Panc1 (cell line): ENCODE data around the gene TPSG1. TPM values are rescaled to one million over a fixed set of nuclear protein-coding genes. Genes with fewer than 3 reads are reported as not detected.
"Not testable (repeated sequence)": the region's sequence is repeated elsewhere in the genome, so short reads cannot be mapped to it uniquely, and the experiment has no call there.

Source experiments
- ATAC-seq: fragments of 200-7000 bp; cut with Tn5 transposase; 2 replicates; pipeline ENCODE4 v1.9.1; 2020; ENCODE audit warnings: mild to moderate bottlenecking, moderate library complexity
- BruUV-seq: library from RNA; stranded (reverse); fragments of 400-500 nt; replicated peaks from 2 replicates; lab custom pipeline; 2021; lab: Mats Ljungman, UMichigan
- CTCF ChIA-PET: fragments of 300-600 bp; sonication (Branson Sonifier 250); formaldehyde crosslinking; loops from one replicate; lab custom pipeline; 2022; ENCODE audit warnings: antibody characterized with exemption; lab: Charles Lee
- POLR2A ChIA-PET: fragments of 300-600 bp; sonication (Branson Sonifier 250); formaldehyde crosslinking; loops from one replicate; lab custom pipeline; 2022; ENCODE audit warnings: antibody characterized with exemption; lab: Charles Lee
- DNase-seq: peaks from one replicate; pipeline ENCODE4 v3.0.0-alpha.2; 2010; ENCODE audit warnings: low read depth, low spot score
- H3K27ac ChIP-seq: 2 replicates; pipeline ENCODE4 v1.5.1; 2011; ENCODE audit warnings: mild to moderate bottlenecking, low read length, inconsistent platforms
- H3K27me3 ChIP-seq: fragments of 200-500 bp; sonication (Bioruptor generic); 2 replicates; pipeline ENCODE4 v1.6.0; 2014; ENCODE audit warnings: low read length, inconsistent platforms; ENCODE audit not compliant: control insufficient read depth, insufficient read depth
- H3K36me3 ChIP-seq: fragments of 200-500 bp; sonication (Bioruptor generic); 2 replicates; pipeline ENCODE4 v1.5.1; 2014; ENCODE audit warnings: inconsistent platforms, mild to moderate bottlenecking, low read length, moderate library complexity; ENCODE audit not compliant: control insufficient read depth, insufficient read depth
- H3K4me1 ChIP-seq: 2 replicates; pipeline ENCODE4 v1.5.1; 2011; ENCODE audit warnings: inconsistent platforms, mild to moderate bottlenecking, low read length, moderate library complexity; ENCODE audit not compliant: control insufficient read depth, insufficient read depth
- H3K4me3 ChIP-seq, 2 experiments: 2 replicates each; pipeline ENCODE4 v1.5.1; 2011 to 2012; ENCODE audit warnings: low read depth in 2 of 2, low read length in 2 of 2, mild to moderate bottlenecking in 2 of 2, inconsistent platforms in 1 of 2, moderate library complexity in 1 of 2
- H3K9me3 ChIP-seq: fragments of 200-500 bp; sonication (Bioruptor generic); 2 replicates; pipeline ENCODE4 v1.5.1; 2014; ENCODE audit warnings: low read depth, mild to moderate bottlenecking, inconsistent platforms, low read length, moderate library complexity; ENCODE audit not compliant: control insufficient read depth, insufficient read depth
- POLR2AphosphoS5 ChIP-seq: IDR thresholded peaks from 2 replicates; pipeline ENCODE4 v1.6.1; 2012; ENCODE audit warnings: mild to moderate bottlenecking, low read depth, low read length, moderate library complexity
- TCF7L2 ChIP-seq: IDR thresholded peaks from 2 replicates; pipeline ENCODE4 v1.6.1; 2011; ENCODE audit warnings: mild to moderate bottlenecking, low read depth, low read length, inconsistent platforms
- in situ Hi-C: cut with HindIII; loops from 2 replicates; pipeline ENCODE4 v1.10.0; 2016; ENCODE audit warnings: low sequenced_read_pairs, low pct_unique_long_range_greater_than_20kb
- intact Hi-C: fragments of 100-400 bp; cut with micrococcal nuclease; formaldehyde crosslinking; loops from one replicate; pipeline ENCODE4 v1.10.0; 2022; ENCODE audit not compliant: unreplicated experiment
- total RNA-seq: library from RNA; stranded (reverse); gene quantifications from one replicate; pipeline ENCODE4 v1.2.1, GENCODE V29; 2021; ENCODE audit not compliant: unreplicated experiment
- TF ChIP-seq, protein P1 (sequence below), 2 experiments: IDR thresholded peaks; 2 replicates each; pipeline ENCODE4 v1.6.1; 2011 to 2012; ENCODE audit warnings: low read depth in 2 of 2, control low read depth in 1 of 2, low read length in 1 of 2, mild to moderate bottlenecking in 1 of 2, moderate library complexity in 1 of 2; ENCODE audit not compliant: insufficient read depth in 1 of 2
- TF ChIP-seq, protein P2 (sequence below): fragments of 450-650 bp; IDR thresholded peaks from 2 replicates; pipeline ENCODE4 v1.5.1; 2017; ENCODE audit warnings: mild to moderate bottlenecking

Gene TPSG1
- total RNA-seq, 1 experiment from 2014 or later, result 4.6 TPM

DNA sequence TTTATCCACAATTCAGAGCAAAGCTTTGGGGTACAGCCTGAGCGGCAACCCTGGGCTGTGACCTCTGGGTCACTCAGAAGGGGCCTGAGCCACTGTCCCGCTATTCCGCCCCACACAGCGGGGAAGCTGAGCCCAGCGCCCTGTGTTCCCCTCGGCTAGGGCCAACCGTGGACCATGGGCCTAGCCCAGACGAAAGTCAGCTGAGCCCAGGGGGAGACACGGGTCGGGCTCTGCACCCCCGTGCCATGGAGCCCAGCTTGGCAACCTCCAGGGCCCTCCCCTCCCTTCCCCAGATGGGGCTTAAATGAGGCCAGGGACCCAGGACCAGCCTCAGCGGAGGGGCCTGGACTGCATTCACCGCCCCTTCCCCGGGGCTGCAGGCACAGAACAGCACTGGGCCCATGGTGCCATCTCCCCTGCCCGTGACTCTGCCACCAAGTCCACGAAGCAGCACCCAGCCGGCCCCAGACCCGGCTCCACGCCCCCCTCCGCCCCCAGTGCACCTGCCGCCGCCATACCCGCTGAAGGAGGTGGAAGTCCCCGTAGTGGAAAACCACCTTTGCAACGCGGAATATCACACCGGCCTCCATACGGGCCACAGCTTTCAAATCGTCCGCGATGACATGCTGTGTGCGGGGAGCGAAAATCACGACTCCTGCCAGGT is 32.6 kb upstream of the TPSG1 start:
- intact Hi-C loops, result no loop called here
- DNase-seq, result no peak
- Histone ChIP-seq H3K27ac (no peak overlapping the region), H3K9me3 (no peaks in the 10 kb centered on the region), H3K4me1 (no peaks in the 10 kb centered on the region; the same call in 1 of the 2 replicates), H3K36me3 (no peaks in the 10 kb centered on the region), H3K27me3 (no peaks in the 10 kb centered on the region), H3K4me3 (no peak overlapping the region)
- POLR2A ChIA-PET, result no interaction called here
- no TSS peak for BruUV-seq
- ATAC-seq, result 0 out of 2 replicates have a peak, but pooled peaks have one; percentile 2
- CTCF ChIA-PET, result no interaction called here
- TF ChIP-seq, protein P1, sequence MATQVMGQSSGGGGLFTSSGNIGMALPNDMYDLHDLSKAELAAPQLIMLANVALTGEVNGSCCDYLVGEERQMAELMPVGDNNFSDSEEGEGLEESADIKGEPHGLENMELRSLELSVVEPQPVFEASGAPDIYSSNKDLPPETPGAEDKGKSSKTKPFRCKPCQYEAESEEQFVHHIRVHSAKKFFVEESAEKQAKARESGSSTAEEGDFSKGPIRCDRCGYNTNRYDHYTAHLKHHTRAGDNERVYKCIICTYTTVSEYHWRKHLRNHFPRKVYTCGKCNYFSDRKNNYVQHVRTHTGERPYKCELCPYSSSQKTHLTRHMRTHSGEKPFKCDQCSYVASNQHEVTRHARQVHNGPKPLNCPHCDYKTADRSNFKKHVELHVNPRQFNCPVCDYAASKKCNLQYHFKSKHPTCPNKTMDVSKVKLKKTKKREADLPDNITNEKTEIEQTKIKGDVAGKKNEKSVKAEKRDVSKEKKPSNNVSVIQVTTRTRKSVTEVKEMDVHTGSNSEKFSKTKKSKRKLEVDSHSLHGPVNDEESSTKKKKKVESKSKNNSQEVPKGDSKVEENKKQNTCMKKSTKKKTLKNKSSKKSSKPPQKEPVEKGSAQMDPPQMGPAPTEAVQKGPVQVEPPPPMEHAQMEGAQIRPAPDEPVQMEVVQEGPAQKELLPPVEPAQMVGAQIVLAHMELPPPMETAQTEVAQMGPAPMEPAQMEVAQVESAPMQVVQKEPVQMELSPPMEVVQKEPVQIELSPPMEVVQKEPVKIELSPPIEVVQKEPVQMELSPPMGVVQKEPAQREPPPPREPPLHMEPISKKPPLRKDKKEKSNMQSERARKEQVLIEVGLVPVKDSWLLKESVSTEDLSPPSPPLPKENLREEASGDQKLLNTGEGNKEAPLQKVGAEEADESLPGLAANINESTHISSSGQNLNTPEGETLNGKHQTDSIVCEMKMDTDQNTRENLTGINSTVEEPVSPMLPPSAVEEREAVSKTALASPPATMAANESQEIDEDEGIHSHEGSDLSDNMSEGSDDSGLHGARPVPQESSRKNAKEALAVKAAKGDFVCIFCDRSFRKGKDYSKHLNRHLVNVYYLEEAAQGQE (IDR thresholded peaks at IDR 0.05; ENCODE audit: insufficient read depth in 1 of 2, low read depth in 2 of 2, low read length in 1 of 2), result no peak
- in situ Hi-C loops, result no loop called here

DNA sequence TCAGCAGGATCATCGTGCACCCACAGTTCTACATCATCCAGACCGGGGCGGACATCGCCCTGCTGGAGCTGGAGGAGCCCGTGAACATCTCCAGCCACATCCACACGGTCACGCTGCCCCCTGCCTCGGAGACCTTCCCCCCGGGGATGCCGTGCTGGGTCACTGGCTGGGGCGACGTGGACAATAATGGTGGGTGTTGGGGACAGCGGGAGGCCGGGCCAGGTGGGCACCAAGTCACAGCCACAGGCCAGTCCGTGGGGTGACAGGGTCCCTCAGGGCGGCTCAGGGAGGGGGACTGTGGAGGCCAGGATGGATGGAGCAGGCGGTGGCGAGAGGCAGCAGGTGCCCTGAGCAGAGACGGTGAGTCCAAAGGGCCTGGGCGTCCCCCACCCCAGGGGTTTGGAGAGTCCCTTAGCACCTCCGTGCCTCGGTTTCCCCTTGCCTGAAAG is 31.8 kb upstream of the TPSG1 start:
- H3K4me3 ChIP-seq, result no peak overlapping the region
- TF ChIP-seq, protein P2, sequence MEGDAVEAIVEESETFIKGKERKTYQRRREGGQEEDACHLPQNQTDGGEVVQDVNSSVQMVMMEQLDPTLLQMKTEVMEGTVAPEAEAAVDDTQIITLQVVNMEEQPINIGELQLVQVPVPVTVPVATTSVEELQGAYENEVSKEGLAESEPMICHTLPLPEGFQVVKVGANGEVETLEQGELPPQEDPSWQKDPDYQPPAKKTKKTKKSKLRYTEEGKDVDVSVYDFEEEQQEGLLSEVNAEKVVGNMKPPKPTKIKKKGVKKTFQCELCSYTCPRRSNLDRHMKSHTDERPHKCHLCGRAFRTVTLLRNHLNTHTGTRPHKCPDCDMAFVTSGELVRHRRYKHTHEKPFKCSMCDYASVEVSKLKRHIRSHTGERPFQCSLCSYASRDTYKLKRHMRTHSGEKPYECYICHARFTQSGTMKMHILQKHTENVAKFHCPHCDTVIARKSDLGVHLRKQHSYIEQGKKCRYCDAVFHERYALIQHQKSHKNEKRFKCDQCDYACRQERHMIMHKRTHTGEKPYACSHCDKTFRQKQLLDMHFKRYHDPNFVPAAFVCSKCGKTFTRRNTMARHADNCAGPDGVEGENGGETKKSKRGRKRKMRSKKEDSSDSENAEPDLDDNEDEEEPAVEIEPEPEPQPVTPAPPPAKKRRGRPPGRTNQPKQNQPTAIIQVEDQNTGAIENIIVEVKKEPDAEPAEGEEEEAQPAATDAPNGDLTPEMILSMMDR, result no peak
- TF ChIP-seq TCF7L2, result no peak
- TF ChIP-seq, protein P1 (IDR thresholded peaks at IDR 0.05; ENCODE audit: insufficient read depth in 1 of 2, low read depth in 2 of 2, low read length in 1 of 2), result no peak
- TF ChIP-seq POLR2AphosphoS5, result no peak
- intact Hi-C loops (no loop called here), in situ Hi-C loops (no loop called here)
- no peak for DNase-seq
- H3K9me3 ChIP-seq, result no peaks in the 10 kb centered on the region
- CTCF ChIA-PET, result no interaction called here
- no TSS peak for BruUV-seq
- H3K4me1 ChIP-seq, result no peaks in the 10 kb centered on the region; the same call in 1 of the 2 replicates
- H3K27me3 ChIP-seq, result no peaks in the 10 kb centered on the region
- no peaks in the 10 kb centered on the region for H3K36me3 ChIP-seq
- ATAC-seq, result no peak
- no peak overlapping the region for H3K27ac ChIP-seq
- POLR2A ChIA-PET, result no interaction called here

DNA sequence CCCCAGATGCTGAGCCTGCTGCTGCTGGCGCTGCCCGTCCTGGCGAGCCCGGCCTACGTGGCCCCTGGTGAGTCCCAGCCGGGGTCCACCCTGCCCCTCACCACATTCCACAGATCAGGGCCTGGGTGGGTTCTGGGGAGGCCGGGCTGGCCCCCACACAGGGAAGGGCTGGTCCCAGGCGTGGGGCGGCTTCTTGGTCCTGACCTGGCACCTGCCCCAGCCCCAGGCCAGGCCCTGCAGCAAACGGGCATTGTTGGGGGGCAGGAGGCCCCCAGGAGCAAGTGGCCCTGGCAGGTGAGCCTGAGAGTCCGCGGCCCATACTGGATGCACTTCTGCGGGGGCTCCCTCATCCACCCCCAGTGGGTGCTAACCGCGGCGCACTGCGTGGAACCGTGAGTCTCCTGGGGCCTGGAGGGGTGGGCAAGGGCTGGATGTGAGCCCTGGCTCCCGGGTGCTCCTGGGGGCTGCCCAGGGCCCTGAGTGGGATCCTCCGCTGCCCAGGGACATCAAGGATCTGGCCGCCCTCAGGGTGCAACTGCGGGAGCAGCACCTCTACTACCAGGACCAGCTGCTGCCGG is 31.3 kb upstream of the TPSG1 start:
- CTCF ChIA-PET, H3K4me3 ChIP-seq, POLR2A ChIA-PET, H3K9me3 ChIP-seq, H3K27me3 ChIP-seq, ATAC-seq, H3K4me1 ChIP-seq, H3K36me3 ChIP-seq, DNase-seq, intact Hi-C loops, H3K27ac ChIP-seq, BruUV-seq, in situ Hi-C loops: not testable (repeated sequence)

DNA sequence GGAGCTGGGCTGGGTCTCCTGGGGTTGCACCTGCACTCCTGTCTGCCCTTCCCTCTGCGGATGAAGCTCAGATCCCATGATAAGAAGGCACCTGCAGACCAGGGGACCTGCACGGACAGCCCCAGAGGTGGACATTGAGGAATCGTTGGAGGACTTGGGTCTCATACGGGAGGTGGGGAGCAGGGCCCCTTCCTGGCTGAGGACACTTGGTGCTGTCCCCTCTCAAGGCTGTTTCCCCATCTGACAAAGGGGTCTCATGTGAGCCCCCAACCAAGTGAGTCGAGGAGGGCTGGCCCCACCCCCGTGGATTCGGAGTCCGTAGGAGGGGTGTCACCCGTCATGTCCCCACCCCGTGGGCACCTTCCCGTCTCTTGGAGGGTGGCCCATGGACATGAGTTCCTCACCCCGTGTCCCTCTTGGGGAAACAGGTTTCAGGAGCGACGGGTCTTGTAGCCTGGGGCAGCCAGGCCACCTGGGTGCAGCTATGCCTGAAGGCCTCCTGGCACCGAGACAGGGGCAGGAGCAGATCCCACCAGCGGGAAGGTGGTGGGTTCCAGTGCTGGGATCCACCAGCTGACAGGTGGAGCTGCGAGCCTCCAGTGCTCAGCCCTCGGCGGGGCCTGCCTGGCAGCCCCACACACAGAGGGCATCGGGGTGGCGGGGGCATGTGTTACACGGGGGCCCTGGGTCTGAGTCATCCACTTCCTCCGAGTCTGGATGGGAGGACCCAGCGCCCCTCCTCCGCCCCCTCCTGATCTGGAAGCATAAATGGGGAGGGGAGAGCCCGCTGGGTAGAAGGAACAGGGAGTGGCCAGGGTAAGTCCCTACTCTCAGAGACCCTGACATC is 30.4 kb upstream of the TPSG1 start, which contains the start of gene TPSD1:
TSS of gene TPSD1 (plus strand) at position 794 of the 847 bp plus-strand sequence. CDS start 212 bp downstream, outside the sequence.
- CTCF ChIA-PET, H3K9me3 ChIP-seq, in situ Hi-C loops, BruUV-seq, H3K36me3 ChIP-seq, H3K4me1 ChIP-seq, ATAC-seq, DNase-seq, POLR2A ChIA-PET, intact Hi-C loops, H3K27me3 ChIP-seq, H3K27ac ChIP-seq, H3K4me3 ChIP-seq: not testable (repeated sequence)
